Upper lobe of left lung (tissue), 6 donors: ENCODE measurements around the gene PCDHGB6. TPM values are rescaled to one million over a fixed set of nuclear protein-coding genes. Genes with fewer than 3 reads are reported as not detected.
"Not testable (repeated sequence)": the region's sequence is repeated elsewhere in the genome, so short reads cannot be mapped to it uniquely, and the experiment has no call there.

ENCODE experiments used
- ATAC-seq, 2 donors: fragments of 200-7000 bp; cut with Tn5 transposase; one replicate each; pipeline ENCODE4 v1.9.1; 2022; ENCODE audit warnings: mild to moderate bottlenecking in 2 of 2, moderate library complexity in 2 of 2; ENCODE audit not compliant: low FRiP score in 2 of 2
- DNase-seq, 2 donors: peaks; one replicate each; pipeline ENCODE4 v3.0.0-alpha.2; 2019 to 2020
- H3K27ac ChIP-seq, 4 donors: fragments of 200-600 bp; sonication (generic); one replicate each; pipeline ENCODE4 v1.5.1; 2016 to 2019
- H3K27me3 ChIP-seq, 4 donors: fragments of 200-600 bp; sonication (generic); one replicate each; pipeline ENCODE4 v1.5.1; 2017 to 2019
- H3K36me3 ChIP-seq, 4 donors: fragments of 200-600 bp; sonication (generic); one replicate each; pipeline ENCODE4 v1.5.1; 2016 to 2019
- H3K4me1 ChIP-seq, 4 donors: fragments of 200-600 bp; sonication (generic); one replicate each; pipeline ENCODE4 v1.5.1; 2018 to 2019
- H3K4me3 ChIP-seq, 4 donors: fragments of 200-600 bp; sonication (generic); one replicate each; pipeline ENCODE4 v1.5.1; 2017 to 2019; ENCODE audit warnings: mild to moderate bottlenecking in 2 of 4, moderate library complexity in 1 of 4
- H3K9me3 ChIP-seq, 4 donors: fragments of 200-600 bp; sonication (generic); one replicate each; pipeline ENCODE4 v1.5.1; 2018 to 2019
- EP300 ChIP-seq, 4 donors: sonication (generic); formaldehyde crosslinking; IDR thresholded peaks; one replicate each; pipeline ENCODE4 v1.5.1; 2017; ENCODE audit warnings: antibody characterized with exemption in 4 of 4, control low read depth in 2 of 4
- POLR2A ChIP-seq, 4 donors: fragments of 450-650 bp; IDR thresholded peaks; one replicate each; pipeline ENCODE4 v1.5.1; 2016 to 2017; ENCODE audit warnings: antibody characterized with exemption in 4 of 4, mild to moderate bottlenecking in 2 of 4
- POLR2AphosphoS5 ChIP-seq, 2 donors: sonication (generic); formaldehyde crosslinking; IDR thresholded peaks; one replicate each; pipeline ENCODE4 v1.5.1; 2017; ENCODE audit warnings: antibody characterized with exemption in 2 of 2
- WGBS, 2 donors: methylation state at CpG; one replicate each; pipeline ENCODE4 v1.1.5; 2017 to 2018; 5-methylcytosine and 5-hydroxymethylcytosine counted together
- total RNA-seq, 6 donors: library from RNA; depleted of rRNA in 4 of 6; stranded (reverse); fragments of >200 nt in 4 of 6; gene quantifications; one replicate each; pipeline versions ENCODE4 v1.1.0 to v1.2.1, GENCODE V29; 2016 to 2021
- TF ChIP-seq, protein P1 (sequence below), 6 experiments: fragments of 450-650 bp in 4 of 6; fragments of 200-600 bp in 2 of 6; sonication (generic) in 2 of 6; IDR thresholded peaks; one replicate each; pipeline ENCODE4 v1.5.1; 2016 to 2019; ENCODE audit warnings: antibody characterized with exemption in 6 of 6
- donor health status: DM: no; HTN: no; CAD: no; lungs with moderate emphysema.
- donor health status: DM: no; HTN: yes; CAD: no; lungs with severe emphysema.

PCDHGB6 gene
- total RNA-seq, 6 donors from 2014 or later: 3.2 to 7.4 (median 6.3) TPM

DNA sequence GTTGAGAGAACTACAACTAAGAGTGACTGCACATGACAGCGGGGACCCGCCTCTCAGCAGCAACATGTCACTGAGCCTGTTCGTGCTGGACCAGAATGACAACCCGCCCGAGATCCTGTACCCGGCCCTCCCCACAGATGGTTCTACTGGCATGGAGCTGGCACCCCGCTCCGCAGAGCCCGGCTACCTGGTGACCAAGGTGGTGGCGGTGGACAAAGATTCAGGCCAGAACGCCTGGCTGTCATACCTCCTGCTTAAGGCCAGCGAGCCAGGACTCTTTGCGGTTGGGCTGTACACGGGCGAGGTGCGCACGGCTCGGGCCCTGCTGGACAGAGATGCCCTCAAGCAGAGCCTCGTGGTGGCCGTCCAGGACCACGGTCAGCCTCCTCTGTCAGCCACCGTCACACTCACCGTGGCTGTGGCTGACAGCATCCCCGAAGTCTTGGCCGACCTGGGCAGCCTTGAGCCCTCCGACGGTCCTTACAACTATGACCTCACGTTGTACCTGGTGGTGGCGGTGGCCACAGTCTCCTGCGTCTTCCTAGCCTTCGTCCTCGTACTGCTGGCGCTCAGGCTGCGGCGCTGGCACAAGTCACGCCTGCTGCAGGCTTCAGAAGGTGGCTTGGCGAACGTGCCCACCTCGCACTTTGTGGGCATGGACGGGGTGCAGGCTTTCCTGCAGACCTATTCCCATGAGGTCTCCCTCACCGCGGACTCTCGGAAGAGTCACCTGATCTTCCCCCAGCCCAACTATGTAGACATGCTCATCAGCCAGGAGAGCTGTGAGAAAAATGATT, 23.2 kb upstream of the PCDHGB6 start:
- TF ChIP-seq POLR2AphosphoS5 (IDR thresholded peaks at IDR 0.05): no peak
- H3K4me3 ChIP-seq: no peak overlapping the region
- H3K4me1 ChIP-seq: no peaks in the 10 kb centered on the region
- DNase-seq: no peak
- no peaks in the 10 kb centered on the region for H3K27me3 ChIP-seq
- H3K9me3 ChIP-seq: peaks cover 44 to 82% (median 67%) of the 10 kb centered on the region in 4 donors
- WGBS, 2 donors: 25 to 56% methylated on average over 9 to 36 of the region's 43 CpGs
- H3K27ac ChIP-seq: no peak overlapping the region
- ATAC-seq: no peak
- no peaks in the 10 kb centered on the region for H3K36me3 ChIP-seq

DNA sequence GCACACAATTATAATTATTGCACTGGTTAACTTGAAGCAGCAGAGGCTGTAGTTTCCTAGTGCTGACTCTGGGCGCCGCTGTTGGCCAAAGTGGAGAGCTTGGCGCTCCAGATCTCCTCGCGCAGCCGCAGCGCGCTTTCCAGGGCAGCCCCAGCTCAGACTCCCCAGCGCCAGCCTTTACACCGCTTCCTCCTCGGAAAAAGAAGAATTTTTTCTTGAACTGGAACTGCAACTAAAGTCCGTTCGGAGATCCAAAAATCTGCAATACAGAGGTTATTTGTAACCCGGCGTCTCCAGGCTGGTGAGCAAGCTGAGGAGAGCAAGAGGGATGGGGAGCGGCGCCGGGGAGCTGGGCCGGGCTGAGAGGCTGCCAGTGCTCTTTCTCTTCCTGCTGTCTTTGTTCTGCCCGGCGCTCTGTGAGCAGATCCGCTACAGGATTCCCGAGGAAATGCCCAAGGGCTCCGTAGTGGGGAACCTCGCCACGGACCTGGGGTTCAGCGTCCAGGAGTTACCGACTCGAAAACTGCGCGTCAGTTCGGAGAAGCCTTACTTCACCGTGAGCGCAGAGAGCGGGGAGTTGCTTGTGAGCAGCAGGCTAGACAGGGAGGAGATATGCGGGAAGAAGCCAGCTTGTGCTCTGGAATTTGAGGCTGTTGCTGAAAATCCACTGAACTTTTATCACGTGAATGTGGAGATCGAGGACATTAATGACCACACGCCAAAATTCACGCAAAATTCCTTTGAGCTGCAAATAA, 20.1 kb upstream of the PCDHGB6 start, which contains the start of gene PCDHGB4:
TSS of gene PCDHGB4 (plus strand) at position 142 of the 755 bp plus-strand sequence. CDS start at position 329, 187 bp downstream.
- DNase-seq, H3K27ac ChIP-seq, H3K4me1 ChIP-seq, H3K27me3 ChIP-seq, H3K36me3 ChIP-seq: not testable (repeated sequence)
- ATAC-seq: peak; percentile 56 to 79
- H3K9me3 ChIP-seq: peaks cover 41 to 89% (median 78%) of the 10 kb centered on the region in 4 donors
- 13 to 19% methylated on average over 16 to 24 of the region's 40 CpGs for WGBS, 2 donors
- H3K4me3 ChIP-seq: peak within 1 kb of the TSS in 1 of 4 donors; percentile 25
- TF ChIP-seq, protein P1, sequence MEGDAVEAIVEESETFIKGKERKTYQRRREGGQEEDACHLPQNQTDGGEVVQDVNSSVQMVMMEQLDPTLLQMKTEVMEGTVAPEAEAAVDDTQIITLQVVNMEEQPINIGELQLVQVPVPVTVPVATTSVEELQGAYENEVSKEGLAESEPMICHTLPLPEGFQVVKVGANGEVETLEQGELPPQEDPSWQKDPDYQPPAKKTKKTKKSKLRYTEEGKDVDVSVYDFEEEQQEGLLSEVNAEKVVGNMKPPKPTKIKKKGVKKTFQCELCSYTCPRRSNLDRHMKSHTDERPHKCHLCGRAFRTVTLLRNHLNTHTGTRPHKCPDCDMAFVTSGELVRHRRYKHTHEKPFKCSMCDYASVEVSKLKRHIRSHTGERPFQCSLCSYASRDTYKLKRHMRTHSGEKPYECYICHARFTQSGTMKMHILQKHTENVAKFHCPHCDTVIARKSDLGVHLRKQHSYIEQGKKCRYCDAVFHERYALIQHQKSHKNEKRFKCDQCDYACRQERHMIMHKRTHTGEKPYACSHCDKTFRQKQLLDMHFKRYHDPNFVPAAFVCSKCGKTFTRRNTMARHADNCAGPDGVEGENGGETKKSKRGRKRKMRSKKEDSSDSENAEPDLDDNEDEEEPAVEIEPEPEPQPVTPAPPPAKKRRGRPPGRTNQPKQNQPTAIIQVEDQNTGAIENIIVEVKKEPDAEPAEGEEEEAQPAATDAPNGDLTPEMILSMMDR (IDR thresholded peaks at IDR 0.05): peak in 5 of 6 experiments; percentile 12 to 28 (median 13)

DNA sequence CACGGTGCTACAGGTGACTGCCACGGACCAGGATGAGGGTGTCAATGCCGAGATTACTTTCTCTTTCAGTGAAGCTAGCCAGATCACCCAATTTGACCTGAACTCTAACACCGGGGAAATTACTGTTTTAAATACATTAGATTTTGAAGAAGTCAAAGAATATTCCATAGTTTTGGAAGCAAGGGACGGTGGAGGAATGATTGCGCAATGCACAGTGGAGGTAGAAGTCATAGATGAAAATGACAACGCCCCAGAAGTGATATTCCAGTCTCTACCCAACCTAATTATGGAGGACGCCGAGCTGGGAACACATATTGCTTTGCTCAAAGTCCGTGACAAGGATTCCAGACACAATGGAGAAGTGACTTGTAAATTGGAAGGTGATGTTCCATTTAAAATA, 19.2 kb upstream of the PCDHGB6 start:
- 44 to 50% methylated on average over 10 of the region's 10 CpGs for WGBS, 2 donors
- Histone ChIP-seq H3K4me1 (no peaks in the 10 kb centered on the region), H3K27me3 (no peaks in the 10 kb centered on the region), H3K36me3 (no peaks in the 10 kb centered on the region), H3K27ac (no peak overlapping the region), H3K4me3 (no peak overlapping the region), H3K9me3 (peaks cover 43 to 89% (median 78%) of the 10 kb centered on the region in 4 donors)
- TF ChIP-seq, protein P1 (IDR thresholded peaks at IDR 0.05): no peak
- TF ChIP-seq POLR2A (IDR thresholded peaks at IDR 0.05) (no peak), EP300 (IDR thresholded peaks at IDR 0.05) (no peak), POLR2AphosphoS5 (IDR thresholded peaks at IDR 0.05) (no peak)
- DNase-seq: no peak
- no peak for ATAC-seq

DNA sequence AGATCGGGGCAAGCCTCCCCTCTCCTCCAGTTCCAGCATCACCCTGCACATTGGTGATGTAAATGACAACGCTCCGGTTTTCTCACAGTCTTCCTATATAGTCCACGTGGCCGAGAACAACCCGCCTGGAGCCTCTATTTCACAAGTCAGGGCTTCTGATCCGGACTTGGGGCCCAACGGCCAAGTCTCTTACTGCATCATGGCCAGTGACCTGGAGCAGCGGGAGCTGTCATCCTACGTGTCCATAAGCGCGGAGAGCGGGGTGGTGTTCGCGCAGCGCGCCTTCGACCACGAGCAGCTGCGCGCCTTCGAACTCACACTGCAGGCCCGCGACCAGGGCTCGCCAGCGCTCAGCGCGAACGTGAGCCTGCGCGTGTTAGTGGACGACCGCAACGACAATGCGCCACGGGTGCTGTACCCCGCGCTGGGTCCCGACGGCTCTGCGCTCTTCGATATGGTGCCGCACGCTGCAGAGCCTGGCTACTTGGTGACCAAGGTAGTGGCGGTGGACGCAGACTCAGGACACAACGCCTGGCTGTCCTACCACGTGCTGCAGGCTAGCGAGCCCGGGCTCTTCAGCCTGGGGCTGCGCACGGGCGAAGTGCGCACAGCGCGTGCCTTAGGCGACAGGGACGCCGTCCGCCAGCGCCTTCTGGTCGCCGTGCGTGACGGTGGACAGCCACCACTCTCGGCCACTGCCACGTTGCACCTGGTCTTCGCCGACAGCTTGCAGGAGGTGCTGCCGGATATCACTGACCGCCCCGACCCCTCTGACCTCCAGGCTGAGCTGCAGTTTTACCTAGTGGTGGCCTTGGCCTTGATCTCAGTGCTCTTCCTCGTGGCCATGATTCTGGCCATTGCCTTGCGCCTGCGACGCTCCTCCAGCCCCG, 18.4 kb upstream of the PCDHGB6 start:
- H3K4me3 ChIP-seq: no peak overlapping the region
- no peaks in the 10 kb centered on the region for H3K27me3 ChIP-seq
- DNase-seq (no peak), ATAC-seq (peak in 1 of 2 donors; percentile 54)
- WGBS, 2 donors: 47% methylated on average over 24 to 69 of the region's 77 CpGs
- H3K36me3 ChIP-seq: no peaks in the 10 kb centered on the region
- no peak overlapping the region for H3K27ac ChIP-seq
- H3K9me3 ChIP-seq: peaks cover 43 to 89% (median 79%) of the 10 kb centered on the region in 4 donors
- no peaks in the 10 kb centered on the region for H3K4me1 ChIP-seq
- TF ChIP-seq EP300 (IDR thresholded peaks at IDR 0.05) (no peak), POLR2AphosphoS5 (IDR thresholded peaks at IDR 0.05) (no peak), POLR2A (IDR thresholded peaks at IDR 0.05) (no peak)
- TF ChIP-seq, protein P1 (IDR thresholded peaks at IDR 0.05): no peak
